Activated CD4-positive, CD25-positive, alpha-beta regulatory T cell treated with anti-CD3 and anti-CD28 coated beads, Interleukin-2, amount 50 U/mL, for 72 hours (primary cell): ENCODE data around the gene ADGRV1.

Experiments
- DNase-seq: peaks from one replicate; pipeline ENCODE4 v3.0.0; 2021

The ADGRV1 gene

GRCh38 chr5:90558344-90559192 is at the start of gene ADGRV1:
Gene ADGRV1, plus strand, starts transcription at chr5:90558797. Its CDS starts 99 bp downstream, at chr5:90558896.
- no peak for DNase-seq

DNA sequence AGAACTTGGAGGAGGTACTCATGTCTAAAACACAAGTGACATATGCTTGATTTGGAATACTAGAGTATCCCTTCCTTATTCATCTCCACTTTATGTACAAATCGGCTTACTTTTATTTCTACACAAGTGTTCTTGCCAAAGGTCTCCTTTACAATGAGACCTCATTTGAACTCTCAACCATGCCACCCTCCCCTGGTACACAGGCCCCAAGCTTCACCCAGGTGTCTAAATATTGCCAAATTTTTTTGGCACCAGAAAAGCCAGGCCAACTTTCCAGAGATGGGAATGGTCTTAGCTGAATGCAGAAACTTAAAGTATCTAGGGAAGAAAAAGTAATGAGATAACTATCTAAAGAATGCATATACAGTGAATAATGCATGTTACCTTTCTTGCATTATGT is 48.2 kb upstream of the ADGRV1 start:
- no peak for DNase-seq

DNA sequence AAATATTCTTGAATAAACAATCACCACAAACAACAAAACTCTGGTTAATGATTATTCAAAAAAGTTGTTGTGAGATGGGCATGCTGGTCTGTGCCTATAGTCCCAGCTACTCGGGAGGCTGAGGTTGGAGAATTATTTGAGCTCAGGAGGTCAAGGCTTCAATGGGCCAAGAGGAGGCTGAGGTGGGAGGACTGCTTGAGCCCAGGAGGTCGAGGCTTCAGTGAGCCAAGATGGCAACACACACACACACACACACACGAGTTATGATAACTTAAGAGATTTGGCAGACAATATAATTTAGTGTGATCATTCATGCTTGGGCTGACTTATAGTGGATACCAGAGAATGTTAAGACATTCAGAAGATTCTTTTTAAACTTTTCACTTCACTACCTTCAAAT is 44.1 kb upstream of the ADGRV1 start:
- no peak for DNase-seq

DNA sequence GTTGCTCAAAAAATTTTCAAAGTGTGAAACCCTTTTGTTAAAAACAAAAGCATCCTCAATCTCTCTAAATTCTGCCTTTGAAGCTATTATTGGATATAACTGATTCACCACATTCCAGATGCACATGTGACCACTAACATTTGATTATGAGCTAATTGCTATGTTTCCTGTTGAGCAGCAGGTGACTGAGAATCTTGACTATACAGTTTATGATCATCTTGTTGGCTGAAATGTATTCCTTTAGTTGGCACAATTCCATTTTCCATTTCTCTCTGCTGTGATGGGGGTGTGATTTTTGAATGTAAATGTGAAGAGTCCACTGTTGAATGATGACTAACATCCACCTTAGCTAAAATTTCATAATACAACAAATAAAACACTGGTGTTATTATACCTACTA is 39.9 kb upstream of the ADGRV1 start:
- DNase-seq, result no peak

DNA sequence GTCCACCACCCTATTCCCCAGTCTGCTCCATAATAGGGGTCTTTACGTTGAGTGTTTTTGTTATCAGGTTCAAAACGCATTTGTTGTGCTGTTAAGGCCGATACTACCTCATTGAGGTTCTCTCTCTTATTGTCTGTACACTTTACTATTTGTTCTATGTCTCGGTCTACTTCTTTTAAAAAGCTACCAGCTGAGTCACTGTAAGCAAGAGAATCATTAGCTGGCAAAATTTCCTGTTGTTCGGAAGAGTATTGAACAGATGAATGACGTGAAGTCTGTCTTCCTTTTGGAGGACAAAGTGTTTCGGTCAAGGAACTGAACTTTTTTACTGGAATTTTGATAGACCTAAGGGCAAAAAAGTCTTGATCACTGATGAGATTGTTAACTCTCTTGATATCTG is 39.5 kb upstream of the ADGRV1 start:
- DNase-seq, result no peak

DNA sequence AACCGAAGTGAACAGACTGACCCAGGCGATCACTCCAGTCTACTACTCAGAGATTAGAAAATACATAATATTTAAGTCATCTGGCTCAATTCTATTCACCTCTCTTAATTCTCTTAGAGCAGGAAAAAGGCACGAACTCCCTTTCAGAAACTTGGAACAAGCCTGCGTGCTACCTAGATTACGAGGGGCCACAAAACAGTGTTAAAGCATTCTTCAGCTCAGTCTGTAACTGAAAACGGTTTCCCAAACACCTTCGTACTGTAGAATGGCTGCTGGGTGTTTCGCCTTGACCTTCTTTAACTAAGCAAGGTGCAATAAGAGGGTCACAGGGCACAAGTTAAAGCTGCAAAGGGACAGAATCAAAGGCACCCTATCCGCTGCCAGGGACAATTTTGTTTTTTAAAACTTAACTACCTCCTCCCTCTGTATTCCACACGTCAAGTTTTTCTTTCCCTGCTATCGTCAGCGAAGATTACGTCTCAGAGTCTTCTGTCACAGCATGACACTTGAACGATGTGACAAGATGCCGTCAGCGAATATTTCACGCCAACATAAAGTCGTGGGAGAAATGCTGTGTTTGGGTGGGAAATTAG is 29.9 kb upstream of the ADGRV1 start:
- DNase-seq, result no peak

DNA sequence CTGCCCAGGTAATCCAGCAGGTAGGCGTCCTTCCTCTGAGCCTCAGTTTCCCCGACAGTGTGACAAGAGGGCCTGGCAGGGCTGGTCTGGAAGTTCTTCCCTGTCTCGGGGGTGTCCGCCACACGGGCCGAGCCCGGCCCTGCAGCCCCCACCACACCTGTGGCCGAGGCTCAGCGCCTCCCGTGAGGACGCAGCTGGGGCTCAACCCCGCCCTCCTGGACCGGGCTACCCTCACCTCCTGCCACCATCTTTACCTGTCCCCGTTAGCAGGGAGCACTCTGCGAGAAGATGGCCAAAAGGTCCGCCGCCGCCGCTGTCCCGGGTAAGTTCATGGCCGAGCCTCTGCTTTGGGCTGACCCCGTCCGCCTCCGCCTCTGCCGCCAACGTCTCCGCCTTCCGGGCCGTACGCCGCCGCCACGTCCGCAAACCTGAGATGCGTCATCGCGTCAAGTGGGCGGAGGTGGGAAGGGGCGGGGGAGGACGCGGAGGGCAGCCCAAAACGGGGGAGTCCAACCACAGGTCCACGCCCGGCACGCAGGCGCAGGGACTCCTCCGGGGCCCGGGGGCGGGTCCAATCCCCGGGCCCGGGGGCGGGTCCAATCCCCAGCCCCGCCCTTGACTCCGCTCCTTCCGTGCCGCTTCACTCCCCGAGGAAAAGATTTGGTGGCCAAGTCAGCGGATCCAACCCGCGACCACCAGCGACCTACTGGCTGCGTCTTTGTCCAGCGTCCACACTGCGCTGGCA is 29.2 kb upstream of the ADGRV1 start, which contains the start of gene LYSMD3:
Gene LYSMD3 (minus strand): TSS at position 391 of the 745 bp plus-strand sequence. CDS start 4,295 bp downstream, outside the sequence.
- peak; percentile 94 for DNase-seq

DNA sequence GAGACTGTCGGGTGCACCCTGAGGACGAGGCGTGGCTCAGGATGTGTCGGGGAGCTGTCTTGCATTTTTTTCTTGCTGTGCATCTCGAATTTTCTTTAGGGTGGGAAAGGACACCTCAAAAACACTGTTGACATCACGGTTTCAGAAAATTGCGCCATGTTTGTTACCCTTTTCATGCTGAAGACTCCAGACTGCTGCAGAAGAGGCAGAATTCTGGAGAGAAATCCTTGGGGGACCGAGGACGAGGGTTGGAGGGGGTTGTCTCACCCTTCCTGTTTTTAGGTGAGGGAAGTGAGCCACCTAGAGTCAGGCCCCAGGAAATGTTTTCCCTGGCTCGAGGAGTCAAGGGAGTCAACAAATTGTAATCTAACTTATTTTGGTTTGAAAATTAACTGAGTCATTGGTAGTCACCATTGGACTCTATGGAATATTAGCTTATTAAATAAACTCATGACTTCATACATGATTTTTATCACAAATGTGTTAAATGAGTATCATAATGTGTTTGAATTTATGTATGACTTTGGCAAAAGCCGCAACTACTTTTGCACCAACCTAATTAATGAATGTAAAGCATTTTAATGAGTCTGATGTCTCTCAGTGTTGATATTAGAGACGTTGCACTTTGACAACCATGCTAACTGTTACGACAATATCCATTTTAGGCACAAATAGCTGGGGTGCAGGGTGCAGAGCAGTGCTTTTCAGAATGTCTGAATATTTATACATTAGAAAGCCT is 28.5 kb upstream of the ADGRV1 start:
- no peak for DNase-seq

- DNase-seq, result no peak
Measured at GRCh38 chr5:90530736-90531487, 27.7 kb upstream of the ADGRV1 start.

- DNase-seq, result no peak
Measured at GRCh38 chr5:90533794-90534193, 24.8 kb upstream of the ADGRV1 start.

GRCh38 chr5:90534922-90535321 is 23.7 kb upstream of the ADGRV1 start:
- DNase-seq, result no peak

DNA sequence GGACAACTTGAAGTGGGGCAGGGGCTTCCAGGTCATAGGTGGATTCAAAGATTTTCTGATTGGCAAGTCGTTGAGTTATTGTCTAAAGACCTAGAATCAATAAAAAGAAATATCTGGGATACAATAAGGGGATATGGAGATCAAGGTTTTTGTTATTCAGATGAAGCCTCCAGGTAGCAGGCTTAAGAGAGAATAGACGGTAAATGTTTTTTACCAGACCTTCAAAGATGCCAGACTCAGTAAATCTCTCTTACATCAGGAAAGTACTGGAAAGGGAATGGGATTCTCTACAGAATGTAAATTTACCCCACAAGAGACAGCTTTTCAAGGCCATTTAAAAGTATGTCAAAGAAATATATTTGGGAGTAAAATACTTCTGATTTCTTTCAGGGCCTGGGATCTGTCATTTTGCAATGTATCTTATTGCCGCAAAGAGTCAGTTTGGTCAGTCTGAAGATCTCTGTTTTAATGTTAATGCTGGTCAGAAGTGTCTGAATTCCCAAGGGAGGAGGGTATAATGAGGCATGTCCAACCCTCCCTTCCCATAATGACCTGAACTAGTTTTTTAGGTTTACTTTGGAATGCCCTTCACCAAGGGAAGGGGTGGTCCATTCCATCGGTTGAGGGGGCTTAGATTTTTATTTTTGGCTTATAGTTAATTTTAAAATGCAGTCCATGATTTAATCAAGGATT is 15.6 kb upstream of the ADGRV1 start:
- no peak for DNase-seq

DNA sequence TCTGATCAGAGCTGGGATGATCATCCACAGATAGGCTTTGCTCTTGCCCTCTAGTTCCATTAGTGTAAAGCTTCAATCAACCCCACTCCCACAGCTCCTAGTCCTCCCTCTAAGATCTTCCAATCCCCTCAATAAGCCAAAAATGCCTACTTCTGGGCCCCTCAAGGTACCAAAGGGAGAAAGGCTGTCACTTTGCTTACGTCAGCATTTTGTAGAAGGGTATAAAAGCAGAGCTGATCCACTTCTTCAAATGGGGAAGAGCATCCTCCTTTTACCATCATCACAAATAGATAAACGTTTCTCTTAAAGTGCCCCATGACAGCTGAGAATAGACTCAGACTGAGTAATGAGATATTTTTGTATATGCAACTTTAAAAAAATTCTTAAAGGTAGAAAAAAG is 13.1 kb upstream of the ADGRV1 start:
- no peak for DNase-seq

DNA sequence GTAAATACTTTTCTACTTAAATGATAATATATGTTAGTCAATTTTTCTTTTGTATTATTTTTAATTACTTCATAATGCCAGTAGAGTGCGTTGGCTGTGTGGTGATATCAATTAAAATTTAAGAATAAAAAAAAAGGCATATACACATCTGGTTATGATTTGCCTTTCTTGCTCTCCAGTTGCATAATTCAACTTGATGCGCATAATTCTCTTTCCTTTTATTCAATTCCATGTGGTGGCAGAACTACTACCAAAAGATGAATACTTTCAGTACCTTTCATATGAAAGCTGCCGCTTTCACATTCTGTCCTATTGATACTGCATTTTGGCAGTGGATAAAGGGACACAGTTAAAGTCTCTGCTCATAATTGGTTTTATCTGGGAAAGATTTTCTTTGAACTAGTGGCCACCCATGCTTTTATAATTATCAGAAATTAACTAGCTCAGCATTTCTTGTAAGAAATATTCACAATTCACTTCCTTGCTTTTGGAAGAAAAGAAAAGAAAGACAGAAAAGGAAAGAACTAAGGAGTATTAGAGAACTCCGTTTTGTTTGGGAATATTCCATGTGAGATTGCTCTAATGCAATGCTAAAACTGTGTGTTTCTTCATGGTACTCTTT is 12.3 kb upstream of the ADGRV1 start:
- DNase-seq, result no peak

GRCh38 chr5:90547072-90547536 is 11.5 kb upstream of the ADGRV1 start:
- DNase-seq, result no peak

- no peak for DNase-seq
Measured at GRCh38 chr5:90548069-90548593, 10.5 kb upstream of the ADGRV1 start.

DNA sequence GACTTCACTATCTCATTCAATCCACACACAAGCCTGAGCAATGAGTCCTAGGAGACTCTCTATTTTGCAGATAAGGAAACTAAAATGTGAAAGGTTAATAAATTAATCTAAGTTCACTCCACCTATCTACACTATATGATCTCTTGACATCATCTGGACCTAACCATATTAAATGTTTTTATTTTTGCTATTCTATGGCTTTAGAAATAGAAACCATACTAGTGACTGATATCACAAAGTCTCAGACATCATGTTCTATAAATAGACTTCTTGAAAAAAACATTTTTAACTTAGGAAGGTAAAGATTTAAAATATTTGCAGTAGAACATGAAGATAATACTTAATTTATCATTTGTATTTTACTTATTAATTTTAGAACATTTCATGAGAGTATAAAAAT is 9.4 kb upstream of the ADGRV1 start:
- no peak for DNase-seq

DNA sequence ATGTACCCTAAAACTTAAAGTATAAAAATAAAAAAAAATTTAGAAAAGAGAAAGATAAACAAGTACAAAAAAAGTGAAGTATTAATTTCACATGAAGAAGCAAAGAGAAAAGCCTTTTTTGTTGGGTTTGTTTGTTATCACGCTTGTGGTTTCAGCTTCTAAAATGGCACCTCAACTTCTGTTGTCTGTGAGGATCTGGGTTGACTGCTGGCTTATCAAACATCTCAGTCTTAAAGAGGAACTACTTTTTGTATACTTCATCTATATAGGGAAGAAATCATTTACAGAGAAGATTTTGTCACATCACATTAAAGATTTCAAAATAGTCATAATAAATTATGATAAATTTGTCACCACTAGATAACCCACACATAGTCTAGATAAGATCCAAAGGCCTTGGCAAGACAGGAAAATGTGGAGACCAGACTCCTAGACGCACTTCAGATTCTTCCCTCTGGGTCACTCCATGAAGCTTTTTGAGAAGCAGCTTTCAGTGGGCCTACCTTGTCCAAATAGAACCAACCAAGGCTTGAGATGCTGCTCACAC is 8.8 kb upstream of the ADGRV1 start:
- no peak for DNase-seq

GRCh38 chr5:90550963-90551362 is 7.6 kb upstream of the ADGRV1 start:
- DNase-seq, result no peak

- no peak for DNase-seq
Measured at GRCh38 chr5:90551376-90551775, 7.2 kb upstream of the ADGRV1 start.
